NCI-H2196 treated with DMSO at 0.1 percent for 48 hours (cell line): ENCODE results near the gene FAM168A.

Source experiments
- DNase-seq: peaks from one replicate; lab custom pipeline; 2025; ENCODE audit not compliant: unreplicated experiment; lab: John Stamatoyannopoulos, UW

FAM168A gene

DNA sequence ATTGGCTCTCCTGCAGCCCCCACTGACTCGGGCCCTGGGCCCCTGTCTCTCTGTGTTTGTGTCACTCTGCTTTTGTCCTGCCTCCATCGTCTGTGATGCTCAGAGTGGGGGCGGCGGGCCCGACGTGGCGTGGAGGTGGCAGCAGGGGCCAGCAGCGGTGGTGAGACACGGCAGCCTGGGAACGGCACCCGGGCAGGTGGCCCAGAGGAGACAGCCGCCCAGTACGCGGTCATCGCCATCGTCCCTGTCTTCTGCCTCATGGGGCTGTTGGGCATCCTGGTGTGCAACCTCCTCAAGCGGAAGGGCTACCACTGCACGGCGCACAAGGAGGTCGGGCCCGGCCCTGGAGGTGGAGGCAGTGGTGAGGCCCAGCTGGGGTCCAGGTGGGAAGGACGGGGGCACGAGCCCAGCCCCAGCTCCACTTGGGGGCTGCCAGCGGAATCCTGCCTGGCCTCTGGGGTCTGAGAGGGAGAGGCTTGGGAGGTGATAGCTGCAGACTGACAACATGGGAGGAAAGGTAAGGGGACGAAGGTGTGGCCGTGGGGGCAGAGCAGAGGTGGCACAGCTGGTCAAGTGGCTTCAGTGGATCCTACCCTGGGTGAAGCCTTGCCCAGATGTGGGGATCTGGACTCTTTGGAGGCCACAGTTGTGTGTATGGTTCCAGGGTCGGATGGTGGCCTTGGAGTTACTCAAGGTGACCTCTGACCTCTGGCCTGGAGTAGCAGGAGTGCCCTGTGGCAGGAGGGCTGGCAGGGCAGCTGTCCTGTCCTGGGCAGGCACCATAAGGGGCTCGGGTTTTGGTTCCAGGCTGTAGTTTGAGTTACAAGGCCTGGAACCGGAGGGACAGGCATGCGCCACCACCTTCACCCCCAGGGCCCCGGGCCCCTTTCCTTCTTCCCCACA lies 205.6 kb downstream of the FAM168A start:
- no peak for DNase-seq

DNA sequence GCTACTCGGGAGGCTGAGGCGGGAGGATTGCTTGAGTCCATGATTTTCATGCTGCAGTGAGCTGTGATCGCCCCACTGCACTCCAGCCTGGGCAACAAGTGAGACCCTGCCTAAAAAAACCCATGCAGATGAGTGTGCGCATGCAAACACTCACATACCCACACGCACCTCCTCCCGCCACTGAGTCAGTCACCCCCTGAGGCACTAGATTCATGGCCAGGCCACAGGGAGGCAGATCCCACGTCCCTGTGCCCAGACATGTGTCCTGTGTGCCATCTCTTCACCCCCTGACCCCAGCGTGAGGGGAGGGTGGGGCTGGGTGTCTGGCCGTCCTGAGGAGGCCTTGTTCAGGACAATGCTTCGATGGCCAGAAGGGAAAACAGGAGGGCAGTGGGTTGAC lies 206.2 kb downstream of the FAM168A start:
- no peak for DNase-seq

DNA sequence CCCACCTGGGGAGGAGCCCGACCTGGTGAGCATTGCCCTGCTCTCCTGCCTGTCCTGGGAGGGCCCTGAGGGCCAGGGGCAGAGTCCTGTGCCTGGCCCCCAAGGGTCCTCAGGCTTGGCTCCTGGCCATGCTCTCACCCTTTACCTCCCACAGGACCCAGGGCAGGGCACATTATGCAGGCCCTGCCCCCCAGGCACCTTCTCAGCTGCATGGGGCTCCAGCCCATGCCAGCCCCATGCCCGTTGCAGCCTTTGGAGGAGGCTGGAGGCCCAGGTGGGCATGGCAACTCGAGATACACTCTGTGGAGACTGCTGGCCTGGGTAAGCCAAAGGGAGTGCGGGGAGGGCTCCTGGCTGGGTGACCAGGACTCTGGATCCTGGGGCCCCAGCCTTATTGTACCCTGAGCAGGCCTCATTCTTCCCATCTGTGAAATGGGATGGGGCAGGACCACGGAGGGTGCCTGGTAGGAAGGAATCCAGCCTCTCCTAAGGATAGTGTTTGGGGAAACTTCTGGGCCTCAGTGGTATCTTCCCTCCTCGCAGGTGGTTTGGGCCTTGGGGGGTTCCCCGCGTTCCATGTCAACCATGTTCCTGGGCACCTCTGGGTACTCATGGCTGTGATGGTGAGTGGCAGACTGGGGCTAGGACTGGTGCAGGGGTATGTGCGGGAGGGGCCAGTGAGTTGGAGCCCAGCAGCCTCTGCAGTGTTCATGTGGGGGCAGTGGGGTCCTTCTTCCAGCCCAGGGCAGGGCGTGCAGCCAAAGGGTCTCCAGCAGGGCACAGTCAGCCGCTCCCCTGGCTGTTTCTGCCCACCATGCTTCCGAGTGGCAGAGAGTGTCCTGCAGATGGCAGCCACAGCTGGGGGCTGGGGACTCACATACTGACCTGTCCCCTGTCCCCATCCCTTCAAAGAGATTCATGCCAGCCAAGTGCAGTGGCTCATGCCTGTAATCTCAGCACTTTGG lies 207.0 kb downstream of the FAM168A start:
- no peak for DNase-seq

DNA sequence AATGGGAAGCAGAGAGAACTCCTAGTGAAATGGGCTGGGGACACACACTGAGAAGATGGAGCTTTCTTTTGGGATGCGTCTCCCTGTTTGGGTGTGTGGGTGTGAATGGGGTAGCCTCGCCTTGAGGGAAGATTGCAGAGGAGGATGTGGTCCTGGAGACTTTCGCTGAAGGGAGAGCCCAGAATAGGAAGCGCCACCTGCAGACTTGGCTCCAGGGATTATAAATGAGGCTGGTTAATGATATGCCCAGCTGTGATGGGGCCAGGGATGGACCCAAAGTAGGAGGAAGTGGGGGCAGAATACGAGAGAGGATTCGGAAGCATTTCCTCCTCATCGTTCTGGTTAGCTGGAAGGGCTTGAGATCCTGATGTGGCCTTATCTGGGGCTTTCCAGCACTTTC lies 208.0 kb downstream of the FAM168A start:
- no peak for DNase-seq

DNA sequence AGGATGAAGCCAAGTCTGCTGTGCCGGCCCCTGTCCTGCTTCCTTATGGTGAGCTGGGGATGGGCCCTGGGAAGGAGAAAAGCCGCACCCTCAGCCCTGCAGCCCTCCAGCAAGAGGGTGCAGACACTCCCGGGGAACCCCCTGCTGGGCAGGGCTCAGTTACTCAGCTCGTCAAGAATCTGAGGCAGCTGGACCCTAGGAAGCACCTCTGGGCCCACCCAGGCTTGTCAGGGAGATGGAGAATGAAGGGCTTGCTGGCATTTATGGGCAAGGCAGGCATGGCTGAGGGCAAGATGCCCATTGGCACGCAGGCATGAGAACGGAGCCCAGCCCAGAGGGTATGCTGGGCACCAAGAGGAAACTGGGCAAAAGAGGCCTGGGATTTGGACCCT lies 208.8 kb downstream of the FAM168A start:
- no peak for DNase-seq

DNA sequence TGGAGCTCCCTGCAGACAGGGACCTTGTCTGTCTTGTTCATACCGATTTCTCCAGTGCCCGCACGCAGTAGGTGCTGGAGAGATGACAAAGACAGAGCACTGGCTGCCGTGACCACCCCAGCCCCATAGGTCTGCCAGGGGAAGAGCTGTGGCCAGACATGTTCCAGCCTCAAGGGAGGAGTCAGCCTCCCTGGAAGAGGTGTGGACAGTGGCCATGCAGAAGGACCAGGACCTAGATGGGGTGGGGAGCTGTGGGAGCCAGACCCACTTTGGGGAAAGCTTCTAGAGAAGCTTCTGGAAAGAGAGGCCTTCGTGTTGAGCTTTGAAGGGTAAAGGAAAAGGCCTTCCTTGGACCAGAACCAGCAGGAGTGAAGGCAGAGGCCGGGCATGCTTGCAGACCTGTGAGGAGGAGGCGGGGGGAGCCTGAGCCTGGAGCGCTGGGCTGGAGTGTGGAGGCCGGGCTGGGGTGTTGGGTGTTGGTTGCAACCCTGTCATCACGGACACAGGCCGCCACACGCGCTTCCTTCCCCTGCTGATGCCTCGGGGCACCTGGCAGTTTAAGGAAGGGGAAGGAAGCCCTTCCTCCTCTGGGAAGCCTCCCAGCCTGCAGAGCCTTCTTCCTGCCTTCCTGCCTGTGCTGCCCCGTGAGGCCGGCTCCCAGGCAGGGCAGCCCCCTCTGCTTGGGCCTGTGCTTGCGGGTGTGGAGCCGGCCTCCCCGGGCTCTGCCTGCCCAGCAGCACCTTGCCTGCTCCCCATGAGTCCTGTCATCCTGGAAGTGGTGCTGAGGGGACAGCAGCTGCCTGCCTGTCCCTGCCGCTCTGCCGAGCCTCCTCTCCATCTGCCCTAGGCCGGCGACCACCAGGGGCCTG lies 209.4 kb downstream of the FAM168A start:
- DNase-seq: no peak

DNA sequence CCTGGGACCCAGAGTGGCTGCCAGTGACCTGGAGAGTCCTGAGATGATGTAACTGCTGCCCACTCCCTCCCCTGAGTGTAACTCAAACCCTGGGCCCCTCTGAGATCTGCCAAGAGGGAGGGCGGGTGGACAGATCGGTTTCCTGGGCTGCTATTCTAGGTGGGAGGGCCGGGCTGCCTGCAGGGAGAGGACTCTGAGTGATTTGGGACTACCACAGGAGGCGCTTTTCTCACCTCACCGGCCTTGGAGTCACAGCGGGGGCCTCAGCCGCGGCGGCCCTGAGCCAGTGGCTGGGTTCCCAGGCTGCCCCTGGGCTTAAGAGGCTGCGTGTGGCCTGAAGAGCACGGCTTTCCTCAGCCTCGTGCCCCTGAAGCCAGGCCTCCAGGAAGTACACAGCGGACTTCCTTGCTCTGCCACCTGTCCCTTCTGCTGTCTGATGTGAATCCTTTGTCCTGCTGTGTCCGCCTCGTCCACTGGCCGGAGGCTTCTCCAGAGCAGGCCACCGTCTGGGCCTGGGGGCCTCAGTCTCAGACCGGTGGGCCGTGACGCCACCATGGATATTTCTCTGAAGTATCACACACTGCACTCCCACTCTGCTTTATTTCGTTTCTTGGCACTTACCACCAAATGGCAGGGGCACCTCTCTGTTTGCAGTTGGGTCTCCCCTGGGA lies 210.2 kb downstream of the FAM168A start:
- DNase-seq: no peak

DNA sequence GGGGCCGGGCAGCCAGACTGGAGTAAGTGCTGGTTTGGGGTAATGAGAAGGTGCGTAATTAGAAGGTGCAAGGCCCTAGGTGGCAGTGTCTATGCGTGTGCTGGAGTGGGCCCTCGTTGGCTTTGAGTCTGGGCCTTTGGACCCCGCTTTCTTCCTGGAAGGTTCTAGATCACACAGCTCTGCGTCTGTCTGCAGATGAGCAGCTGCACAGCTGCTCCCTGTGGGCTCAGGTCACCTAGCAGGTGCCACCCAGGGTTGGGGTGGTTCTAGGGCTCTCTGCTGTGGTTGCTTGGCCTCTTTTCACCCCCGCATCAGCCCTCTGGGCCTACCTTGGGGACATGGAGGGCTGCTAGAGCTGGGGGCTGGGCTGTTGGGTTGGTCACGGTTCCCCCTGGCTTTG lies 211.4 kb downstream of the FAM168A start:
- DNase-seq: no peak

DNA sequence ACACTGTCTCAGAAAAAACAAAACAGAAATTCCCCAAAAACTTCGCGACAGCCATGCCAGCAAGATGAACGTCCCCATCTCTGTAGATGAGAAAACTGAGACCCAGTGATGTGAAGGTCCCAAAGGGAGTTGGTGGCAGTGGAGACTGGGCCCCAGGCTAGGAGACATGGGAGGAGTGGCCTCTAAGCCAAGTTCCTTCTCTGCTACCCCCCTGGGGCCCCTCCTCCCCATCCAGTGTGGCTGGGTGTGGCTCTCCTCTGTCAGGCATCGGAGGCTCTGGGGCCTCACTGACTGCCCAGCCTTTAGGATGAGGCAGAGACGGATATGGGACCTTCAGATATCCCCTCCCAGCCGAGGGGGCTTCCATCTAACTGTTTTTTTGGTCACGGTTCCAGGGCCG lies 211.9 kb downstream of the FAM168A start:
- no peak for DNase-seq

DNA sequence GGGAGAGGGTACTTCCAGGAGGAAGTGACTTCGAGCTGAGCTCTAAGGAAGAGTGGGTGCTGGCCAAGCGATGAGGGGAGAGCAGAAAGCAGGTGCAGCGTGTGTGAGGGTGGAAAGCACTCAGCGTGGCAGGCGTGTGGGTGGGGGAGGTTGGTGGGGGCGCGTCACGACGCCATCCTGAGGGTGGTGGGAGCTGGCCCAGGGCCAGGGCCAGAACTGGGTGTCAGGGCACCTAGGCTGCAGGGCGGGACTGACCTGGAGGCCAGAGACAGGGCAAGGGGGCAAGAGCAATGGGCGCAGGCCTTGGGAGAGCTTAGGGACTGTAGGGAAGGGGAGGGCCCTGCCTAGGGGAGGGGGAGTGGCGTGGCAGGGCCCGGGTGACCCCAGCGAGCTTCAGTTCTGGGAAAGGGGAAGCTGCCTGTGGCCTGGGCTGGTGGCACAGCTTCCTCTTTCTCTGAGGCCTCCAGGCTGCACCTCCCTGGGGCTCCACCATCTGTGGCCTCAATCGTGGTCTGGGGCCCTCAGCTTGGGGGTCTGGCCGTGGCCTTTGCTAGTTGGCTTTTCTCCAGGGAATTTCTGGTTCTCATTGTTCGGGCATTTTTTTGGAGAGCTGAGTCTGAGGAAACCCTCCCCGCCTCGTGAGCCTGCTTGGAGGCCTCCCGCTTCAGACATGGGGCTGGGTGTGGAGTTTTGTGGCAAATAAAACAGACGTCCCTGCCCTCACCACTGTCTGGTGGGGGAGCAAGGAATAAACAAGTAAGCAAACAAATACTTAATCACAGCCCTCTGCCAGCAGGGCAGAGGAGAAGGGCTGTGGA lies 212.8 kb downstream of the FAM168A start:
- no peak for DNase-seq

DNA sequence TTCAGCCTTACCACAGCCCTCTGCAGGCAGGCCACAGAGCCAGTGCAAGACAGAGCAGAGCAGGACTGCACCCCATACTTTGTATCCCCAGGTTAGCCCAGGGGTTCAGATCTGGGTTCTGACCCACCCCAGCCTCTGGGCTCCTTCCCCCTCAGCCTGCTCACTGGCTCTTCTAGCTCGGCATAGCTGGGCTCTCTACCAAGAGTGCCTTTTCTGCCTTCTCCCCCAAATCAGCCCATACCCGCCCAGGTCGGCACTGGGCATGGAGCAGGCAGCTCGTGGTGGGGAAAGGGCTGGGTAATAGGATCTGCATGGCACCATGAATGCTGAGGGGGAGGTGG lies 213.4 kb downstream of the FAM168A start:
- no peak for DNase-seq

DNA sequence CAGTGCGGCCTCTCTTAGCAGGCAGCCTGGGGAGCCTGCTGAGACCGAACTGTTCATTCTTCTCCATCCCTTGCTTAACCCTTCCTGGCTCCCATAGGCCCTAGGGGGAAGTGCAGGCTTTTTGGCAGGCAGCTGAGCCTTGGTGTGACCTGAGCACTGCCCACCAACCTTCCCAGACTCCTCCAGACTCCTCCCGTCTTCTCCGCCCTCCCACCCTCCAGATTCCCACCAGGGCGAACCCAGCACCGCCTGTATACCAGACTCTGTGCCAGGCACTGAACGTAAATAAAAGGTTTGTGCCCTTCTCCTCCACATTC lies 213.8 kb downstream of the FAM168A start:
- DNase-seq: no peak

DNA sequence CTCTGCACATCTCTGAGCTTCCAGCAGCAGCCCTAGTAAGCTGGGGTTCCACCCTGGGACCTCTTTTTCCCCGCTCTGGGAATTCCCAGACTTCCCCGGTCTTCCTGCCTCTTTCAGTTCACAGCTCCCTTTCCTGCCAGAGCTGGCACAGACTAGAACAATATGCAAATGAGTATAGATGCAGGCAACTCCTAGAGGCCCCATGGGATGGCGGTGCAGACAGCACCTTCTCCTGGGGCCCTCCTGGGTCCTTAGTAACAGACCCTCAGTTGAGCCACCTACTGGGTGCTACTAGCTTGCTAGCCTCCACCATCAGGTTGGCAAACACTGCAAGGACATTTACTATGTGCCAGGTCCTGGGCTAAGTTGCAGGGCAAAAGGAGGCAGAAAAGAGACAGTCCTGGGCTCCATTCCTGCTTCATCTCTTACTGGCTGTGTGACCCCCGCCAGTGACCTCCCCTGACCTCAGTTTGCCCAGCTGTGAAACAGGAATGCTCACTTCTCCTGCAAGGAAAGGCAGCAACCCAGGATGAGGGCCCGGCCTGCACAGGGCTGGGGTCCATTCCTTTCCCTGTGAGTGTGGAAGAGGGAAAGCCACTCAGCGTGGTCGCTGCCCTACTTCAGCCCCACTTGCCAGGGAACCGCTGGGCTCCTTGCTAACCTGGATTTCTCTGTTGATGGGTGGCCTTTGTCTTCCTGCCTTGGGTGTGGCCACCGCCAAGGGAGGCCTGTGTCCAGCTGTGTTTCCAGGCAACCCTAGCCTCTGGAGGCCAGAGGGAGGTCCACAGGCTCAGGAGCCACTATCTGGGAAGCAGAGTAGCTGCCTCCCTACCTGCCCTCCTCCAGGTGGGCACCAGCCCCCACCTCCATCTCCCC lies 214.4 kb downstream of the FAM168A start:
- DNase-seq: no peak

DNA sequence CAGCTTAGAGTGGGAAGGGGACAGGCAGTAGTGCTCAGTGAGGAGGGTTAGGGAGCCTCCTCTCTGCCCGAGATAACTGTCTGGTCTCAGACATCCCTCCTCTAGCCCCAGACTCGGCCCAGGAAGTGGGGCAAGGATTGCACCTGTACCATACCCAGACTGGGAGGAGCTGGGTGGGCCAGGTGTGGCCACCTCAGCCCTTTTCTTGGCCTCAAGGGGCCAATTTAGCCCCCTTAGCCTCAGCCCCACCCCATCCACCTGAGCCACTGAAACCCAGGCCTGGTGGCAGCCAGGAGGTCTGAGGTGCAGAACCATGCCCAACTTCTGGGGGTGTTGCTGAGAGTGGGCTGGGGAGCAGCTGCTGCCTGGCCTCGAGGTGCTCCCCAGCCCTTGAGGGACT lies 215.2 kb downstream of the FAM168A start:
- no peak for DNase-seq

DNA sequence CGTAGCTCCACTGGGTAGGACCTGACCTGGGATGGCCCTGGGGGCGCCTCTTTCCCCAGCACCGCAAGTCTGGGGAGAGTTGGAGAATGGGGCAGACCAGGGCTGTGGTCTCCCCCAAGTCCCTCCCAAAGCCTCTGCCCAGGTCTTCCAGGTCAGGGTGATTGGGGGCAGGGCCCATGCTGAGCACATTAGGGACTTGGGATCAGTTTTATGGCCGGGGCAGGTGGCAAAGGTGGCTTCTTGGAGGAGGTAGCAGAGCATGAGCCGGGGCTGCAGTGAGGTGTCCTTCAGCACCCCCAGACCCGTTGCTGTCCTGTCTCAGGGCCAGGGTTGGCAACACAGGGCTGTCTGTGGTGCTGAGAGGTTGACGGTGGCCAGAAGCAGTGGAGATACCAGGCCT lies 215.7 kb downstream of the FAM168A start:
- no peak for DNase-seq

DNA sequence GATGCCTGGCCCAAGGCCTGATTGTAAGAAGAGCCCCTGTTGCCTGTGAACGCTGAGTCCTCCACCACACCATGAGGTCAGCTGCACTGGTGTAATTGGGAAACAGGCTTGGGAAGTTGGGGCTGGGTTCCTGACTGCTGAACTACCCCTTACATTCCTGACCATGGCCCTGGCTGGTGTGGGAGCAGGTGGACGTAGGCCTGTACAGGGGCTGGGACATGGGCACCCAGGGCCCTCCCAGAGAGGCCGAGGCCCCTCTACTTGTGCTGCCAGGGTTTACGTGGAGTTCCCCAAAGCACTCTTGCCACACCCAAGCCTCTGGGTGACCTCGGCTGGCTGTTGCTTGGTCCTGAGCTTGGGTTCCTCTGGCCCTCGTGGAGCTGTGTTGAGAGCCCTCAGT lies 216.3 kb downstream of the FAM168A start:
- DNase-seq: no peak

DNA sequence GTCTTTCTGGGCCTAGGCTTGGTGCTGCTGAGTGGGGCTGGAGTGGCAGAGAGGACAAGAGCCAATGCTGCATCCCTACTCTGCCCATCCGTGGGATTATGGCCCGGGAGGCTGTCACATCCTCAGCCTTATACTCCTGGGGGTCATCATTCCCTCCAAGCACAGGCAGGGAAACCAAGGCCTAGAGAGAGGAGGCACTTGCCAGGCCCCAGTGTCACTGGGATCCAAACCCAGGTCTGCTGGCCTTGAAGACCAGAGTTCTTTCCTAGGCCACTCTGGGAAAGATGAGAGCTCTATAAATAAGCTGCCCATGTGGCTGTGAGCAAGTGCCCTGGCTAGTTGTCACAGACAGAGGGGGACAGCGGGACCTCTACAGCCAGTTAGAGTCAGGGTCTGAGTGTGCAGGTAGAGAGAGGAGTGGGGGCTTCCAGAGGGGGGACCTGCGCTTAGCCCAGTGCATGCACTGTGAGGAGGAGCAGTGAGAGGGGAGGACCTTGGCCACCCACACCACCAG lies 217.0 kb downstream of the FAM168A start:
- no peak for DNase-seq

DNA sequence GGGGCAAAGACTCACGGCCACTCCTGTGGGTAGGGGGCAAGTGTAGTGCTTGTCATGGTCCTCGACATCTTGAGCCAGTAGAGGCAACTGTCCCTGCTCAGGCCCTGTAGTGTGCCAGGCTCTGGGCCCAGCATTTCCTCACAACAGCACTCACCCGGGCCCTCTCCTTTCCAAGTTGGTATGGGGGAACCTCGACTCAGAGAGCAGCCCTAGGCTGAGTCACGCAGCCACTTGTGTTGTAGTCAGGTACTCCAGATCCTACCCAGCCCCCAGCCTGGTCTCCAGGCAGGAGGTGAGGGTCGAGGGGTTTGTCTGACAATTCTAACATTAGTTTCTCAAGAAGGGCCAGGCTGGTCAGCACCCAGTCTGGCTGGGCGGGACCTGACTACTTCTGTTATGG lies 217.6 kb downstream of the FAM168A start:
- no peak for DNase-seq
